HEK293 (cell line): ENCODE measurements around the gene ACBD3.

Experiments used
- KLF9 ChIP-seq: fragments of 450-650 bp; formaldehyde crosslinking; IDR thresholded peaks from 2 replicates; pipeline ENCODE4 v1.5.1; 2016; ENCODE audit warnings: missing biosample characterization, missing genetic modification characterization, low read depth
- TCF7L2 ChIP-seq: IDR thresholded peaks from 2 replicates; pipeline ENCODE4 v1.6.1; 2011; ENCODE audit warnings: low read depth, mild to moderate bottlenecking, inconsistent platforms, low read length, moderate library complexity, borderline replicate concordance
- ZBTB8A ChIP-seq: fragments of 450-650 bp; formaldehyde crosslinking; IDR thresholded peaks from 2 replicates; pipeline ENCODE4 v1.5.1; 2016; ENCODE audit warnings: missing biosample characterization, missing genetic modification characterization
- ZNF157 ChIP-seq: fragments of 450-650 bp; formaldehyde crosslinking; IDR thresholded peaks from 2 replicates; pipeline ENCODE4 v1.5.1; 2016; ENCODE audit warnings: missing biosample characterization, missing genetic modification characterization
- ZNF175 ChIP-seq: fragments of 450-650 bp; formaldehyde crosslinking; IDR thresholded peaks from 2 replicates; pipeline ENCODE4 v1.5.1; 2016; ENCODE audit warnings: missing biosample characterization, missing genetic modification characterization
- ZNF335 ChIP-seq: fragments of 450-650 bp; formaldehyde crosslinking; conservative IDR thresholded peaks from 2 replicates; pipeline ENCODE4 v1.5.1; 2016; ENCODE audit warnings: missing biosample characterization, missing genetic modification characterization
- ZNF366 ChIP-seq: fragments of 450-650 bp; formaldehyde crosslinking; conservative IDR thresholded peaks from 2 replicates; pipeline ENCODE4 v1.5.1; 2016; ENCODE audit warnings: missing biosample characterization, missing genetic modification characterization
- ZXDB ChIP-seq: fragments of 450-650 bp; formaldehyde crosslinking; IDR thresholded peaks from 2 replicates; pipeline ENCODE4 v1.5.1; 2016; ENCODE audit warnings: missing biosample characterization, missing genetic modification characterization
- TF ChIP-seq, protein P1 (sequence below): fragments of 450-650 bp; formaldehyde crosslinking; IDR thresholded peaks from 2 replicates; pipeline ENCODE4 v1.5.1; 2016; ENCODE audit warnings: missing biosample characterization, missing genetic modification characterization
- TF ChIP-seq, protein P2 (sequence below): fragments of 450-650 bp; formaldehyde crosslinking; IDR thresholded peaks from 2 replicates; pipeline ENCODE4 v1.5.1; 2016; ENCODE audit warnings: missing biosample characterization, missing genetic modification characterization
- TF ChIP-seq, protein P3 (sequence below): fragments of 450-650 bp; formaldehyde crosslinking; IDR thresholded peaks from 2 replicates; pipeline ENCODE4 v1.5.1; 2016; ENCODE audit warnings: missing biosample characterization, missing genetic modification characterization
- TF ChIP-seq, protein P4 (sequence below): fragments of 450-650 bp; formaldehyde crosslinking; IDR thresholded peaks from 2 replicates; pipeline ENCODE4 v1.5.1; 2017; ENCODE audit warnings: missing biosample characterization, mild to moderate bottlenecking, missing genetic modification characterization, moderate library complexity

DNA sequence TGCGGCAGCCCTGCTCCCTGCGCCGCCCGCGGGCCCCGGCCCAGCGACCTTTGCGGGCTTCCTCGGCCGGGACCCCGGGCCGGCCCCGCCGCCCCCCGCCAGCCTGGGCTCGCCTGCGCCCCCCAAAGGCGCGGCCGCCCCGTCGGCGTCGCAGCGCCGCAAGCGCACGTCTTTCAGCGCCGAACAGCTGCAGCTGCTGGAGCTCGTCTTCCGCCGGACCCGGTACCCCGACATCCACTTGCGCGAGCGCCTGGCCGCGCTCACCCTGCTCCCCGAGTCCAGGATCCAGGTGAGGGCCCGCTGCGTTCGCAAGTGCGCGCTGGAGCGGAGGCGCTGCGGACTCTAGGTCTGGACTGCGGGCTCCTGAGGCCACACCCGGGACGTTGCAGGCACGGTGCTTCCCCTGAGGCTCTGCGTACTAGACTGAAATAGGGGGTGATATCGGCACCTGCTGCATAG lies 37.3 kb upstream of the ACBD3 start:
- no peak for TF ChIP-seq ZNF175 (tag by site-specific recombination)
- TF ChIP-seq ZNF335 (tag by site-specific recombination), result peak; percentile 39
- no peak for TF ChIP-seq ZBTB8A
- TF ChIP-seq ZNF366 (tag by site-specific recombination), result no peak
- TF ChIP-seq, protein P1, sequence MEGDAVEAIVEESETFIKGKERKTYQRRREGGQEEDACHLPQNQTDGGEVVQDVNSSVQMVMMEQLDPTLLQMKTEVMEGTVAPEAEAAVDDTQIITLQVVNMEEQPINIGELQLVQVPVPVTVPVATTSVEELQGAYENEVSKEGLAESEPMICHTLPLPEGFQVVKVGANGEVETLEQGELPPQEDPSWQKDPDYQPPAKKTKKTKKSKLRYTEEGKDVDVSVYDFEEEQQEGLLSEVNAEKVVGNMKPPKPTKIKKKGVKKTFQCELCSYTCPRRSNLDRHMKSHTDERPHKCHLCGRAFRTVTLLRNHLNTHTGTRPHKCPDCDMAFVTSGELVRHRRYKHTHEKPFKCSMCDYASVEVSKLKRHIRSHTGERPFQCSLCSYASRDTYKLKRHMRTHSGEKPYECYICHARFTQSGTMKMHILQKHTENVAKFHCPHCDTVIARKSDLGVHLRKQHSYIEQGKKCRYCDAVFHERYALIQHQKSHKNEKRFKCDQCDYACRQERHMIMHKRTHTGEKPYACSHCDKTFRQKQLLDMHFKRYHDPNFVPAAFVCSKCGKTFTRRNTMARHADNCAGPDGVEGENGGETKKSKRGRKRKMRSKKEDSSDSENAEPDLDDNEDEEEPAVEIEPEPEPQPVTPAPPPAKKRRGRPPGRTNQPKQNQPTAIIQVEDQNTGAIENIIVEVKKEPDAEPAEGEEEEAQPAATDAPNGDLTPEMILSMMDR, result peak; percentile 57
- no peak for TF ChIP-seq ZNF157 (tag by site-specific recombination)
- TF ChIP-seq, protein P2, sequence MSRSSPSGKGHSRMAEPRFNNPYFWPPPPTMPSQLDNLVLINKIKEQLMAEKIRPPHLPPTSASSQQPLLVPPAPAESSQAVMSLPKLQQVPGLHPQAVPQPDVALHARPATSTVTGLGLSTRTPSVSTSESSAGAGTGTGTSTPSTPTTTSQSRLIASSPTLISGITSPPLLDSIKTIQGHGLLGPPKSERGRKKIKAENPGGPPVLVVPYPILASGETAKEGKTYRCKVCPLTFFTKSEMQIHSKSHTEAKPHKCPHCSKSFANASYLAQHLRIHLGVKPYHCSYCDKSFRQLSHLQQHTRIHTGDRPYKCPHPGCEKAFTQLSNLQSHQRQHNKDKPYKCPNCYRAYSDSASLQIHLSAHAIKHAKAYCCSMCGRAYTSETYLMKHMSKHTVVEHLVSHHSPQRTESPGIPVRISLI (tag by site-specific recombination), result no peak
- no peak for TF ChIP-seq TCF7L2
- TF ChIP-seq ZXDB (tag by site-specific recombination), result no peak
- TF ChIP-seq KLF9 (tag by site-specific recombination), result no peak
- TF ChIP-seq, protein P3, sequence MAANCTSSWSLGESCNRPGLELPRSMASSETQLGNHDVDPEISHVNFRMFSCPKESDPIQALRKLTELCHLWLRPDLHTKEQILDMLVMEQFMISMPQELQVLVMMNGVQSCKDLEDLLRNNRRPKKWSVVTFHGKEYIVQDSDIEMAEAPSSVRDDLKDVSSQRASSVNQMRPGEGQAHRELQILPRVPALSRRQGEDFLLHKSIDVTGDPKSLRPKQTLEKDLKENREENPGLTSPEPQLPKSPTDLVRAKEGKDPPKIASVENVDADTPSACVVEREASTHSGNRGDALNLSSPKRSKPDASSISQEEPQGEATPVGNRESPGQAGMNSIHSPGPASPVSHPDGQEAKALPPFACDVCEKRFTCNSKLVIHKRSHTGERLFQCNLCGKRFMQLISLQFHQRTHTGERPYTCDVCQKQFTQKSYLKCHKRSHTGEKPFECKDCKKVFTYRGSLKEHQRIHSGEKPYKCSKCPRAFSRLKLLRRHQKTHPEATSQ (tag by site-specific recombination), result no peak
- TF ChIP-seq, protein P4, sequence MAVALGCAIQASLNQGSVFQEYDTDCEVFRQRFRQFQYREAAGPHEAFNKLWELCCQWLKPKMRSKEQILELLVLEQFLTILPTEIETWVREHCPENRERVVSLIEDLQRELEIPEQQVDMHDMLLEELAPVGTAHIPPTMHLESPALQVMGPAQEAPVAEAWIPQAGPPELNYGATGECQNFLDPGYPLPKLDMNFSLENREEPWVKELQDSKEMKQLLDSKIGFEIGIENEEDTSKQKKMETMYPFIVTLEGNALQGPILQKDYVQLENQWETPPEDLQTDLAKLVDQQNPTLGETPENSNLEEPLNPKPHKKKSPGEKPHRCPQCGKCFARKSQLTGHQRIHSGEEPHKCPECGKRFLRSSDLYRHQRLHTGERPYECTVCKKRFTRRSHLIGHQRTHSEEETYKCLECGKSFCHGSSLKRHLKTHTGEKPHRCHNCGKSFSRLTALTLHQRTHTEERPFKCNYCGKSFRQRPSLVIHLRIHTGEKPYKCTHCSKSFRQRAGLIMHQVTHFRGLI (tag by site-specific recombination), result no peak
